Mesenteric fat pad (tissue), 1 donor: ENCODE measurements around the gene ZNF689. TPM values are rescaled to one million over a fixed set of nuclear protein-coding genes. Genes with fewer than 3 reads are reported as not detected.
"Not testable (repeated sequence)": the region's sequence is repeated elsewhere in the genome, so short reads cannot be mapped to it uniquely, and the experiment has no call there.

Experiments used
- DNase-seq: peaks from one replicate; pipeline ENCODE4 v3.0.0-alpha.2; 2020; ENCODE audit warnings: low spot score
- total RNA-seq: library from RNA; stranded (reverse); fragmentation: NEBNext Ultra II Directional; extraction: Animal tissue kit (Norgen Biotek cat#: 25700); gene quantifications from one replicate; pipeline ENCODE4 v1.2.1, GENCODE V29; 2021
- donor health status: DM: yes; HTN: yes; CAD: no.

The ZNF689 gene
- total RNA-seq, 1 donor from 2014 or later = 5.9 TPM

- no peak for DNase-seq
These were observed 8.2 kb downstream of the ZNF689 start for GRCh38 chr16:30601966-30602365.

- no peak for DNase-seq
These were observed 9.3 kb downstream of the ZNF689 start for GRCh38 chr16:30600929-30601328.

GRCh38 chr16:30600215-30600614 is 10.0 kb downstream of the ZNF689 start:
- DNase-seq = no peak

- no peak for DNase-seq
These were observed 17.3 kb downstream of the ZNF689 start for GRCh38 chr16:30592871-30593270.

GRCh38 chr16:30590869-30591268 is 19.3 kb downstream of the ZNF689 start:
- not testable (repeated sequence) for DNase-seq

GRCh38 chr16:30589582-30589981 is 20.6 kb downstream of the ZNF689 start:
- DNase-seq = not testable (repeated sequence)

GRCh38 chr16:30588651-30589050 is 21.5 kb downstream of the ZNF689 start:
- DNase-seq = no peak

- DNase-seq = peak; percentile 95
These were observed 24.6 kb downstream of the ZNF689 start, which contains the start of gene ZNF785 for GRCh38 chr16:30585400-30586191. TSS of gene ZNF785 (minus strand) at chr16:30585697. CDS start at chr16:30585611, 86 bp downstream.

- DNase-seq = no peak
These were observed 25.2 kb downstream of the ZNF689 start for GRCh38 chr16:30585022-30585399.

GRCh38 chr16:30582611-30583340 is 27.4 kb downstream of the ZNF689 start:
- no peak for DNase-seq

GRCh38 chr16:30581457-30581856 is 28.7 kb downstream of the ZNF689 start:
- DNase-seq = no peak

- DNase-seq = no peak
These were observed 35.5 kb downstream of the ZNF689 start for GRCh38 chr16:30574678-30575077.

- peak; percentile 95 for DNase-seq
These were observed 38.5 kb downstream of the ZNF689 start, which contains the start of gene ZNF688 for GRCh38 chr16:30571445-30572322. TSS of gene ZNF688 (minus strand) at chr16:30571714. CDS start at chr16:30571629, 85 bp downstream.

- no peak for DNase-seq
These were observed 39.3 kb downstream of the ZNF689 start for GRCh38 chr16:30570636-30571444.

GRCh38 chr16:30569746-30570635 is 40.2 kb downstream of the ZNF689 start:
- DNase-seq = no peak

GRCh38 chr16:30569281-30569680 is 40.9 kb downstream of the ZNF689 start:
- no peak for DNase-seq

GRCh38 chr16:30567991-30568638 is 42.1 kb downstream of the ZNF689 start:
- DNase-seq = no peak

GRCh38 chr16:30567160-30567990 is 42.8 kb downstream of the ZNF689 start:
- no peak for DNase-seq
